ENCODE measurements around the gene BSG. TPM values are rescaled to one million over a fixed set of nuclear protein-coding genes. Genes with fewer than 3 reads are reported as not detected.

Gene BSG
- total and polyA plus RNA-seq, 9 of the 15 experiments (the other 6 are each of a cell fraction or from before 2014, with no cell fraction given), result 4.6 to 495 (median 187) TPM

DNA sequence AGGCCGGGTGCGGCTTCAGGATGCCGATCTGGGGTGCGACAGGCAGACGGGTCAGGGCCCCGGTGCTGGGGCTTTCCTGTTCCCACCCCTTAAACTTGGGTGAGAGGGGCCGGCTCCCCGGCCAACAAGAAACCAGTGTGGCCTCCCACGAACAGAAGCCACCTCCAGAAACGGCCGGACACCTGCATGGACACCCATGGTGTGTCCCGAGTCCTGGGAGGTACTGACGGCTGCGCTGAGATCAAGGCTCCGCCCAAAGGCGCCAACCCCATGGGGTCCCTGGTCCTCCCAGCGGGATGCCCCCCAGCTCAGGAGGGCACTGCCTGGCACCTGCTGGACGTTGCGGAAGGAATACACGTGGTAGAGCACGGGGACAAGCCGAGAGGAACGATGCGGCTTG, 49.4 kb downstream of the BSG start (continued):
- TF ChIP-seq, protein P1, sequence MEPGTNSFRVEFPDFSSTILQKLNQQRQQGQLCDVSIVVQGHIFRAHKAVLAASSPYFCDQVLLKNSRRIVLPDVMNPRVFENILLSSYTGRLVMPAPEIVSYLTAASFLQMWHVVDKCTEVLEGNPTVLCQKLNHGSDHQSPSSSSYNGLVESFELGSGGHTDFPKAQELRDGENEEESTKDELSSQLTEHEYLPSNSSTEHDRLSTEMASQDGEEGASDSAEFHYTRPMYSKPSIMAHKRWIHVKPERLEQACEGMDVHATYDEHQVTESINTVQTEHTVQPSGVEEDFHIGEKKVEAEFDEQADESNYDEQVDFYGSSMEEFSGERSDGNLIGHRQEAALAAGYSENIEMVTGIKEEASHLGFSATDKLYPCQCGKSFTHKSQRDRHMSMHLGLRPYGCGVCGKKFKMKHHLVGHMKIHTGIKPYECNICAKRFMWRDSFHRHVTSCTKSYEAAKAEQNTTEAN (CRISPR knock-in tag; IDR thresholded peaks at IDR 0.05), result no peak
- TF ChIP-seq ZNF584 (CRISPR knock-in tag; IDR thresholded peaks at IDR 0.05; ENCODE audit: low read depth), result no peak

DNA sequence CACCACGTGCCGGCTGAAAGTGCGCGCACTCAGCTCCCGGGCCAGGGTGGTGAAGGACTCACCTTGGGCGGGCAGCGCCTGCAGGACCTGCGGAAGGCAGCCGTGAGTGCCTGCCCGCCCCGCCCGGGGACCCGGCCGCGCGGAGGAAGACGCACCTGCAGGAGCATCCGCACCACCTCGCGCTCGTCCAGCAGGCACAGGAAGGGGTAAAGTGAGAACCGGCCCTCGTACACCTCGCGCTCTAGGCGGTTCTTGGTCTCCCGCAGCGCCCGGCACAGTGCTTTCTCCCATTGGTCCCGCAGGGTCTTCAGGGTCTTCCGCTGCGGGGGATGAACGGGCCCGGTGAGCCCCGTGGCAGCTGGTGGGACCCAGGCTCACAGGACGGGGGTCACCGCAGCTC, 50.3 kb downstream of the BSG start:
- TF ChIP-seq TAF7 (tag; IDR thresholded peaks at IDR 0.05) (no peak), JUNB (CRISPR knock-in tag; conservative IDR thresholded peaks at IDR 0.05) (no peak), RFX5 (IDR thresholded peaks at IDR 0.05; ENCODE audit: low read depth, low read length) (no peak)
- TF ChIP-seq, protein P2, sequence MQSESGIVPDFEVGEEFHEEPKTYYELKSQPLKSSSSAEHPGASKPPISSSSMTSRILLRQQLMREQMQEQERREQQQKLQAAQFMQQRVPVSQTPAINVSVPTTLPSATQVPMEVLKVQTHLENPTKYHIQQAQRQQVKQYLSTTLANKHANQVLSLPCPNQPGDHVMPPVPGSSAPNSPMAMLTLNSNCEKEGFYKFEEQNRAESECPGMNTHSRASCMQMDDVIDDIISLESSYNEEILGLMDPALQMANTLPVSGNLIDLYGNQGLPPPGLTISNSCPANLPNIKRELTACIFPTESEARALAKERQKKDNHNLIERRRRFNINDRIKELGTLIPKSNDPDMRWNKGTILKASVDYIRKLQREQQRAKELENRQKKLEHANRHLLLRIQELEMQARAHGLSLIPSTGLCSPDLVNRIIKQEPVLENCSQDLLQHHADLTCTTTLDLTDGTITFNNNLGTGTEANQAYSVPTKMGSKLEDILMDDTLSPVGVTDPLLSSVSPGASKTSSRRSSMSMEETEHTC (IDR thresholded peaks at IDR 0.05), result no peak
- no TSS peak for BruUV-seq (replicated peaks)
- H3K4me2 ChIP-seq (ENCODE audit: insufficient read depth, low read length), result no peak overlapping the region
- CTCF ChIA-PET (ENCODE audit: low intra/inter-chr PET ratio), result no interaction called here
- WGBS (ENCODE audit: insufficient coverage, low coverage, missing lambda C conversion rate), result 98% methylated on average over 18 of the region's 37 CpGs
- no peak overlapping the region for H3K9ac ChIP-seq (ENCODE audit: insufficient read depth in 1 of 2, low read depth in 2 of 2, low read length in 2 of 2)
- H3K79me2 ChIP-seq (ENCODE audit: control insufficient read depth, insufficient read depth, low read length), result 0 out of 3 replicates have a peak, but pooled peaks cover 2% of the 10 kb centered on the region
- DNase-seq (ENCODE audit: extremely low read depth in 1 of 4, low spot score in 3 of 4), result no peak
- H3K36me3 ChIP-seq (ENCODE audit: control insufficient read depth, insufficient read depth, low read length), result peaks cover 79% of the 10 kb centered on the region; the same call in 2 of the 3 replicates
- intact Hi-C loops (cut with micrococcal nuclease) (no loop called here), in situ Hi-C loops (cut with MboI) (no loop called here)
- H2AFZ ChIP-seq (ENCODE audit: low read depth, low read length), result no peak overlapping the region
- no peak for ATAC-seq
- no peak overlapping the region for H3K27ac ChIP-seq (ENCODE audit: extremely low read depth, low read depth, low read length)
- no peaks in the 10 kb centered on the region; the same call in 1 of the 2 replicates for H3K9me3 ChIP-seq (replicated peaks; ENCODE audit: control insufficient read depth, insufficient read depth, low read depth, low read length)
- no peaks in the 10 kb centered on the region for H4K20me1 ChIP-seq (replicated peaks; ENCODE audit: control insufficient read depth, insufficient read depth, low read length)
- FAIRE-seq, result no peak
- POLR2A ChIA-PET, result no interaction called here
- no peaks in the 10 kb centered on the region for H3K9me1 ChIP-seq (ENCODE audit: control insufficient read depth, insufficient read depth, low read length)
- peaks cover 0 to 14% of the 10 kb centered on the region in 2 experiments; a peak in 1 of 5 replicates for H3K4me1 ChIP-seq (replicated peaks in 1 of 2; ENCODE audit: control insufficient read depth in 2 of 2, insufficient read depth in 2 of 2, low read length in 2 of 2)
- H3K27me3 ChIP-seq (ENCODE audit: control insufficient read depth in 2 of 2, insufficient read depth in 2 of 2, low read length in 2 of 2), result no peaks in the 10 kb centered on the region
- no peak overlapping the region for H3K4me3 ChIP-seq
